H9 (cell line): Measurements from ENCODE around the gene SPATS2. TPM values are rescaled to one million over a fixed set of nuclear protein-coding genes. Genes with fewer than 3 reads are reported as not detected.

ENCODE experiments used
- DNase-seq: peaks from one replicate; pipeline ENCODE4 v3.0.0-alpha.2; 2017
- H2AFZ ChIP-seq: one replicate; pipeline ENCODE4 v1.6.1; 2013; ENCODE audit warnings: mild to moderate bottlenecking, low read length, control low read depth, moderate library complexity
- H2AK5ac ChIP-seq: 2 replicates; pipeline ENCODE4 v1.6.1; 2013; ENCODE audit warnings: low read length, control low read depth, mixed read lengths; ENCODE audit not compliant: insufficient read length
- H2BK120ac ChIP-seq: one replicate; pipeline ENCODE4 v1.6.1; 2013; ENCODE audit warnings: low read depth, mild to moderate bottlenecking, low read length, control low read depth, inconsistent platforms; ENCODE audit not compliant: poor library complexity, severe bottlenecking
- H2BK12ac ChIP-seq: 2 replicates; pipeline ENCODE4 v1.6.1; 2013; ENCODE audit warnings: low read length, control low read depth, mixed read lengths, low read depth; ENCODE audit not compliant: insufficient read length
- H2BK15ac ChIP-seq: 2 replicates; pipeline ENCODE4 v1.6.1; 2013; ENCODE audit warnings: low read depth, low read length, control low read depth
- H2BK20ac ChIP-seq: one replicate; pipeline ENCODE4 v1.6.1; 2013; ENCODE audit warnings: low read depth, mild to moderate bottlenecking, low read length, control low read depth, inconsistent platforms; ENCODE audit not compliant: poor library complexity, severe bottlenecking
- H2BK5ac ChIP-seq: 2 replicates; pipeline ENCODE4 v1.6.1; 2013; ENCODE audit warnings: low read length, control low read depth, mixed read lengths; ENCODE audit not compliant: insufficient read length
- H3K14ac ChIP-seq: 2 replicates; pipeline ENCODE4 v1.6.1; 2013; ENCODE audit warnings: low read length, control low read depth; ENCODE audit not compliant: insufficient read depth
- H3K18ac ChIP-seq: 2 replicates; pipeline ENCODE4 v1.6.1; 2013; ENCODE audit warnings: low read depth, mild to moderate bottlenecking, mixed read lengths, low read length, control low read depth; ENCODE audit not compliant: insufficient read length
- H3K23ac ChIP-seq: 2 replicates; pipeline ENCODE4 v1.6.1; 2013; ENCODE audit warnings: low read length, control low read depth, mixed read lengths, low read depth; ENCODE audit not compliant: insufficient read length
- H3K23me2 ChIP-seq: 2 replicates; pipeline ENCODE4 v1.6.1; 2013; ENCODE audit warnings: low read depth, mild to moderate bottlenecking, mixed read lengths, low read length, control low read depth; ENCODE audit not compliant: insufficient read length, poor library complexity, severe bottlenecking
- H3K27ac ChIP-seq: 2 replicates; pipeline ENCODE4 v1.5.1; 2013; ENCODE audit warnings: low read length, control low read depth, mixed read lengths, low read depth; ENCODE audit not compliant: insufficient read length
- H3K27me3 ChIP-seq: 2 replicates; pipeline ENCODE4 v1.6.1; 2013; ENCODE audit warnings: low read length, control low read depth, inconsistent platforms; ENCODE audit not compliant: insufficient read depth
- H3K4ac ChIP-seq: 2 replicates; pipeline ENCODE4 v1.6.1; 2013; ENCODE audit warnings: low read depth, mild to moderate bottlenecking, control low read depth, inconsistent platforms, low read length, moderate library complexity
- H3K4me1 ChIP-seq: 2 replicates; pipeline ENCODE4 v1.6.1; 2013; ENCODE audit warnings: low read length, control low read depth, inconsistent platforms; ENCODE audit not compliant: insufficient read depth
- H3K4me2 ChIP-seq: 2 replicates; pipeline ENCODE4 v1.6.1; 2013; ENCODE audit warnings: low read length, control low read depth, mixed read lengths; ENCODE audit not compliant: insufficient read length, insufficient read depth
- H3K56ac ChIP-seq: 2 replicates; pipeline ENCODE4 v1.6.1; 2013; ENCODE audit warnings: low read depth, mild to moderate bottlenecking, mixed read lengths, low read length, control low read depth; ENCODE audit not compliant: insufficient read length
- H3K79me1 ChIP-seq: 2 replicates; pipeline ENCODE4 v1.6.1; 2013; ENCODE audit warnings: low read depth, mild to moderate bottlenecking, moderate library complexity, low read length, control low read depth, inconsistent platforms; ENCODE audit not compliant: insufficient read depth, poor library complexity, severe bottlenecking
- H3K79me2 ChIP-seq: 2 replicates; pipeline ENCODE4 v1.6.1; 2013; ENCODE audit warnings: low read length, control low read depth, inconsistent platforms; ENCODE audit not compliant: insufficient read depth
- H3K9ac ChIP-seq: 2 replicates; pipeline ENCODE4 v1.6.1; 2013; ENCODE audit warnings: low read length, control low read depth, mixed read lengths; ENCODE audit not compliant: insufficient read length; ENCODE audit errors: extremely low read depth
- H3K9me3 ChIP-seq: one replicate; pipeline ENCODE4 v1.6.1; 2013; ENCODE audit warnings: low read depth, low read length, inconsistent platforms; ENCODE audit not compliant: control insufficient read depth
- H3T11ph ChIP-seq: one replicate; pipeline ENCODE4 v1.6.1; 2013; ENCODE audit warnings: mild to moderate bottlenecking, low read length, control low read depth, inconsistent platforms
- H4K20me1 ChIP-seq: one replicate; pipeline ENCODE4 v1.6.1; 2013; ENCODE audit not compliant: control insufficient read depth, insufficient read length, insufficient read depth
- H4K5ac ChIP-seq: 2 replicates; pipeline ENCODE4 v1.6.1; 2013; ENCODE audit warnings: low read depth, mild to moderate bottlenecking, mixed read lengths, low read length, control low read depth; ENCODE audit not compliant: insufficient read length
- H4K8ac ChIP-seq: replicated peaks from 2 replicates; pipeline ENCODE4 v1.6.1; 2013; ENCODE audit warnings: low read length, control low read depth, mixed read lengths, low read depth; ENCODE audit not compliant: insufficient read length
- H4K91ac ChIP-seq: 2 replicates; pipeline ENCODE4 v1.6.1; 2013; ENCODE audit warnings: low read depth, mild to moderate bottlenecking, moderate library complexity, mixed read lengths, low read length, control low read depth; ENCODE audit not compliant: insufficient read length
- H3K27ac Mint-ChIP-seq, 3 experiments: 2 replicates in 2 of 3; 3 replicates in 1 of 3; pipeline ENCODE4 v1.8.0; 2020 to 2021; ENCODE audit warnings: mixed read lengths in 3 of 3, mild to moderate bottlenecking in 1 of 3, moderate library complexity in 1 of 3
- H3K27me3 Mint-ChIP-seq: 2 replicates; pipeline ENCODE4 v1.8.0; 2021; ENCODE audit warnings: low read depth, mild to moderate bottlenecking, moderate library complexity, mixed read lengths
- H3K36me3 Mint-ChIP-seq, 3 experiments: 2 replicates in 2 of 3; 3 replicates in 1 of 3; pipeline ENCODE4 v1.8.0; 2020 to 2021; ENCODE audit warnings: low read depth in 3 of 3, mixed read lengths in 3 of 3; ENCODE audit not compliant: insufficient read depth in 1 of 3
- H3K4me1 Mint-ChIP-seq, 2 experiments: 2 replicates each; pipeline ENCODE4 v1.8.0; 2020; ENCODE audit warnings: mixed read lengths in 2 of 2
- H3K4me3 Mint-ChIP-seq, 2 experiments: 2 replicates in 1 of 2; 3 replicates in 1 of 2; pipeline ENCODE4 v1.8.0; 2020 to 2021; ENCODE audit warnings: mild to moderate bottlenecking in 2 of 2, mixed read lengths in 2 of 2, moderate library complexity in 1 of 2
- H3K9me3 Mint-ChIP-seq, 2 experiments: 2 replicates in 1 of 2; 3 replicates in 1 of 2; pipeline ENCODE4 v1.8.0; 2020; ENCODE audit warnings: mild to moderate bottlenecking in 2 of 2, mixed read lengths in 2 of 2, moderate library complexity in 1 of 2
- WGBS: extraction: QIAGEN DNeasy Blood & Tissue Kit; methylation state at CpG from one replicate; pipeline ENCODE4 v1.1.7; 2013; ENCODE audit warnings: missing lambda C conversion rate, low lambda C conversion rate, mixed read lengths; ENCODE audit not compliant: insufficient read length; ENCODE audit errors: extremely low coverage; 5-methylcytosine and 5-hydroxymethylcytosine counted together
- total RNA-seq: library from RNA; stranded (reverse); gene quantifications from 2 replicates; pipeline ENCODE4 v1.2.1, GENCODE V29; 2021
- TF ChIP-seq, protein P1 (sequence below): fragments of 200-600 bp; sonication (generic); conservative IDR thresholded peaks from 3 replicates; pipeline ENCODE4 v1.8.0; 2021; ENCODE audit warnings: antibody characterized with exemption, mild to moderate bottlenecking

Gene SPATS2
- total RNA-seq, 1 experiment from 2014 or later: 17.1 TPM

DNA sequence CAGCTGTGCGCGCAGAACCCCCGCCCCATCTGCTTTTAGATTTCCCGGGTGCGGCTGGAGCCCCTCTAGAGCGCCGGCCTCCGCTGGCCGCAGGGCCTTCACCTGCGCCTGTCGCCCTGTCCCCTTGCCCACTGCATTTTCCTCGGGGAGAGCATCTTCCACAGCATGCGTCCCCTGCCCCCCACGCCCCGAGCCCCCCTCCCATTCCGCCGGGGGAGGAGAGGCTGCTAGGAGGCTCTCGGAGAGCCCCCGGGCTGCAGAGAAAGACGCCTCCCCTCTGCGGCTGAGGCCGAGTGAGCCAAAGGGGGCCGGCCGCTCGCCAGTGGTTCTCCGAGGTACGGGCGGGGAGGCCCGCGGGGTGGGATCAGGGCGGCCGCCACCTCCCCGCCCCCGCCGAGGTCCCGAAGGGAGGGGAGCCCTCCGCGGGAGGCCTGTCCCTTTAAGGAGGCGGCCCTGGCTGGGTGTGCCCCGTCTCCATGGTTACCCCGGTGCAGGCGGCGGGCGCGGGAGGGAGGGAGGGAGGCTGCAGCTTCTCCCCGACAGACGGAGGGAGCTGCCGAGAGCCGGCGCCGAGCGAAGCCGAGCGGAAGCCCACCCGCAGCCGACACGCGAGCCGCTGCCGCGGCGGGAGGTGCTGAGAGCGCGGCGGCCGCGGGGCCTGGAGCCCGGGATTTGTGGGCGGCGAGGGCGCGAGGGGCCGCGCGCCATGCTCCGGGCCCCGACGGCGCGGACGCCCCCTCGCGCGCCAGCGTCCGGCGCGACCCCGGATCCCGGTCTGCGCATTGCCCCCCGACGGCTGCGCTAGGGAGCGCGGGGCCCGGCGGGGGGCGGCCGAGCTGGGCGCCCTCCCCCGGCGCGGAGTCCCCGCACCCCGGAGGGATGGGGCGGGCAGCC lies 171.5 kb downstream of the SPATS2 start, which contains the start of gene KCNH3:
TSS of gene KCNH3 (plus strand) at position 521 of the 894 bp plus-strand sequence. CDS start 387 bp downstream, outside the sequence.
- no peaks in the 10 kb centered on the region; a peak in 1 of 5 replicates for H3K9me3 Mint-ChIP-seq
- no peak within 1 kb of the TSS for H2BK20ac ChIP-seq
- peaks cover 9 to 30% of the 10 kb centered on the region in 2 experiments for H3K4me1 Mint-ChIP-seq
- no peak within 1 kb of the TSS for H2AFZ ChIP-seq
- H3K4me2 ChIP-seq: peak within 1 kb of the TSS; percentile 49
- no peaks in the 10 kb centered on the region for H3K9me3 ChIP-seq
- no peak within 1 kb of the TSS for H2BK12ac ChIP-seq
- no peak within 1 kb of the TSS for H3T11ph ChIP-seq
- no peak within 1 kb of the TSS for H2BK5ac ChIP-seq
- peaks cover 59% of the 10 kb centered on the region for H3K27me3 ChIP-seq
- no peak within 1 kb of the TSS for H4K8ac ChIP-seq
- no peak within 1 kb of the TSS for H3K27ac Mint-ChIP-seq
- H4K20me1 ChIP-seq: no peaks in the 10 kb centered on the region
- no peak within 1 kb of the TSS for H4K91ac ChIP-seq
- H3K4me3 Mint-ChIP-seq: peak within 1 kb of the TSS; percentile 56 to 78
- H2AK5ac ChIP-seq: no peak within 1 kb of the TSS
- peak; percentile 82 for DNase-seq
- H3K23ac ChIP-seq: no peak within 1 kb of the TSS
- no peak within 1 kb of the TSS for H3K4ac ChIP-seq
- H3K56ac ChIP-seq: no peak within 1 kb of the TSS
- no peak within 1 kb of the TSS for H3K27ac ChIP-seq
- no peak within 1 kb of the TSS for H3K9ac ChIP-seq
- H2BK15ac ChIP-seq: no peak within 1 kb of the TSS
- H3K18ac ChIP-seq: no peak within 1 kb of the TSS
- H3K27me3 Mint-ChIP-seq: peaks cover 92% of the 10 kb centered on the region
- TF ChIP-seq, protein P1, sequence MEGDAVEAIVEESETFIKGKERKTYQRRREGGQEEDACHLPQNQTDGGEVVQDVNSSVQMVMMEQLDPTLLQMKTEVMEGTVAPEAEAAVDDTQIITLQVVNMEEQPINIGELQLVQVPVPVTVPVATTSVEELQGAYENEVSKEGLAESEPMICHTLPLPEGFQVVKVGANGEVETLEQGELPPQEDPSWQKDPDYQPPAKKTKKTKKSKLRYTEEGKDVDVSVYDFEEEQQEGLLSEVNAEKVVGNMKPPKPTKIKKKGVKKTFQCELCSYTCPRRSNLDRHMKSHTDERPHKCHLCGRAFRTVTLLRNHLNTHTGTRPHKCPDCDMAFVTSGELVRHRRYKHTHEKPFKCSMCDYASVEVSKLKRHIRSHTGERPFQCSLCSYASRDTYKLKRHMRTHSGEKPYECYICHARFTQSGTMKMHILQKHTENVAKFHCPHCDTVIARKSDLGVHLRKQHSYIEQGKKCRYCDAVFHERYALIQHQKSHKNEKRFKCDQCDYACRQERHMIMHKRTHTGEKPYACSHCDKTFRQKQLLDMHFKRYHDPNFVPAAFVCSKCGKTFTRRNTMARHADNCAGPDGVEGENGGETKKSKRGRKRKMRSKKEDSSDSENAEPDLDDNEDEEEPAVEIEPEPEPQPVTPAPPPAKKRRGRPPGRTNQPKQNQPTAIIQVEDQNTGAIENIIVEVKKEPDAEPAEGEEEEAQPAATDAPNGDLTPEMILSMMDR: no peak
- H3K23me2 ChIP-seq: peaks cover 10% of the 10 kb centered on the region
- H3K4me1 ChIP-seq: no peaks in the 10 kb centered on the region; the same call in 1 of the 2 replicates
- no peaks in the 10 kb centered on the region for H3K79me1 ChIP-seq
- H4K5ac ChIP-seq: no peak within 1 kb of the TSS
- H3K79me2 ChIP-seq: no peaks in the 10 kb centered on the region
- no peaks in the 10 kb centered on the region for H3K36me3 Mint-ChIP-seq
- no CpG with 5 or more reads among the region's 107 CpGs for WGBS
- no peak within 1 kb of the TSS for H2BK120ac ChIP-seq
- H3K14ac ChIP-seq: no peak within 1 kb of the TSS
